ENCODE data around the gene NCSTN. TPM values are rescaled to one million over a fixed set of nuclear protein-coding genes. Genes with fewer than 3 reads are reported as not detected.
"Not testable (repeated sequence)": the region's sequence is repeated elsewhere in the genome, so short reads cannot be mapped to it uniquely, and the experiment has no call there.

NCSTN gene
- total RNA-seq, 1 donor from 2014 or later, result 71.9 TPM

- no peak for DNase-seq (ENCODE audit: low read depth)
- Histone ChIP-seq H3K36me3 (ENCODE audit: control insufficient read depth, insufficient read depth, low read length) (no peaks in the 10 kb centered on the region), H3K27me3 (ENCODE audit: control insufficient read depth, insufficient read depth, low read length) (peaks cover 8% of the 10 kb centered on the region), H3K4me3 (ENCODE audit: low read depth, low read length) (no peak overlapping the region)
- no peak for TF ChIP-seq CTCF (IDR thresholded peaks at IDR 0.05; ENCODE audit: insufficient read depth, low read length, poor library complexity, severe bottlenecking)
Measured at GRCh38 chr1:160373696-160374095, 30.5 kb downstream of the NCSTN start.

GRCh38 chr1:160374306-160375110, 31.3 kb downstream of the NCSTN start:
- DNase-seq (ENCODE audit: low read depth), result no peak
- H3K36me3 ChIP-seq (ENCODE audit: control insufficient read depth, insufficient read depth, low read length), result no peaks in the 10 kb centered on the region
- TF ChIP-seq CTCF (IDR thresholded peaks at IDR 0.05; ENCODE audit: insufficient read depth, low read length, poor library complexity, severe bottlenecking), result no peak
- H3K4me3 ChIP-seq (ENCODE audit: low read depth, low read length), result no peak overlapping the region
- H3K27me3 ChIP-seq (ENCODE audit: control insufficient read depth, insufficient read depth, low read length), result peaks cover 8% of the 10 kb centered on the region

- TF ChIP-seq CTCF (IDR thresholded peaks at IDR 0.05; ENCODE audit: insufficient read depth, low read length, poor library complexity, severe bottlenecking), result no peak
Measured at GRCh38 chr1:160375788-160376524, 32.8 kb downstream of the NCSTN start.

GRCh38 chr1:160376525-160377131, 33.4 kb downstream of the NCSTN start:
- TF ChIP-seq CTCF (IDR thresholded peaks at IDR 0.05; ENCODE audit: insufficient read depth, low read length, poor library complexity, severe bottlenecking), result peak; percentile 96
- Histone ChIP-seq H3K36me3 (ENCODE audit: control insufficient read depth, insufficient read depth, low read length) (no peaks in the 10 kb centered on the region), H3K27me3 (ENCODE audit: control insufficient read depth, insufficient read depth, low read length) (no peaks in the 10 kb centered on the region), H3K4me3 (ENCODE audit: low read depth, low read length) (no peak overlapping the region)
- no peak for DNase-seq (ENCODE audit: low read depth)

More at GRCh38 chr1:160375788-160376524, 32.8 kb downstream of the NCSTN start:
- H3K4me3 ChIP-seq (ENCODE audit: low read depth, low read length), result no peak overlapping the region
- H3K27me3 ChIP-seq (ENCODE audit: control insufficient read depth, insufficient read depth, low read length), result peaks cover 1% of the 10 kb centered on the region
- DNase-seq (ENCODE audit: low read depth), result no peak
- no peaks in the 10 kb centered on the region for H3K36me3 ChIP-seq (ENCODE audit: control insufficient read depth, insufficient read depth, low read length)

- no peak overlapping the region for H3K4me3 ChIP-seq (ENCODE audit: low read depth, low read length)
- TF ChIP-seq CTCF (IDR thresholded peaks at IDR 0.05; ENCODE audit: insufficient read depth, low read length, poor library complexity, severe bottlenecking), result no peak
- no peak for DNase-seq (ENCODE audit: low read depth)
- H3K27me3 ChIP-seq (ENCODE audit: control insufficient read depth, insufficient read depth, low read length), result no peaks in the 10 kb centered on the region
- no peaks in the 10 kb centered on the region for H3K36me3 ChIP-seq (ENCODE audit: control insufficient read depth, insufficient read depth, low read length)
Measured at GRCh38 chr1:160377585-160378206, 34.5 kb downstream of the NCSTN start.

- DNase-seq (ENCODE audit: low read depth); H3K4me3 ChIP-seq (ENCODE audit: low read depth, low read length); H3K36me3 ChIP-seq (ENCODE audit: control insufficient read depth, insufficient read depth, low read length); H3K27me3 ChIP-seq (ENCODE audit: control insufficient read depth, insufficient read depth, low read length): not testable (repeated sequence)
Measured at GRCh38 chr1:160384812-160385211, 41.6 kb downstream of the NCSTN start.

GRCh38 chr1:160388406-160388805, 45.2 kb downstream of the NCSTN start:
- not testable (repeated sequence) for H3K27me3 ChIP-seq (ENCODE audit: control insufficient read depth, insufficient read depth, low read length); H3K4me3 ChIP-seq (ENCODE audit: low read depth, low read length); DNase-seq (ENCODE audit: low read depth); H3K36me3 ChIP-seq (ENCODE audit: control insufficient read depth, insufficient read depth, low read length)

Data from kidney epithelial cell (primary cell).